ENCODE data around the gene FARP1.

The FARP1 gene

GRCh38 chr13:98475522-98475921 lies 332.6 kb downstream of the FARP1 start:
- DNase-seq, result no peak

- DNase-seq, result no peak
Observed at GRCh38 chr13:98476106-98476505, 333.2 kb downstream of the FARP1 start.

GRCh38 chr13:98476538-98476966 lies 333.7 kb downstream of the FARP1 start:
- DNase-seq, result no peak

GRCh38 chr13:98478189-98479129 lies 335.6 kb downstream of the FARP1 start:
- no peak for DNase-seq

GRCh38 chr13:98479496-98480003 lies 336.7 kb downstream of the FARP1 start:
- no peak for DNase-seq

- DNase-seq, result no peak
Observed at GRCh38 chr13:98480915-98481877, 338.3 kb downstream of the FARP1 start.

- no peak for DNase-seq
Observed at GRCh38 chr13:98482476-98483444, 339.9 kb downstream of the FARP1 start.

GRCh38 chr13:98483601-98484288 lies 340.9 kb downstream of the FARP1 start:
- no peak for DNase-seq

GRCh38 chr13:98484289-98485219 lies 341.7 kb downstream of the FARP1 start:
- no peak for DNase-seq

- no peak for DNase-seq
Observed at GRCh38 chr13:98485561-98485960, 342.7 kb downstream of the FARP1 start.

GRCh38 chr13:98486412-98486811 lies 343.5 kb downstream of the FARP1 start:
- no peak for DNase-seq

GRCh38 chr13:98487016-98487415 lies 344.1 kb downstream of the FARP1 start:
- DNase-seq, result no peak

GRCh38 chr13:98487522-98487921 lies 344.6 kb downstream of the FARP1 start:
- DNase-seq, result no peak

GRCh38 chr13:98488736-98489135 lies 345.8 kb downstream of the FARP1 start:
- DNase-seq, result no peak

GRCh38 chr13:98489446-98490194 lies 346.7 kb downstream of the FARP1 start:
- DNase-seq, result no peak

GRCh38 chr13:98490195-98490836 lies 347.4 kb downstream of the FARP1 start:
- no peak for DNase-seq

- no peak for DNase-seq
Observed at GRCh38 chr13:98490866-98491265, 348.0 kb downstream of the FARP1 start.

GRCh38 chr13:98492335-98493041 lies 349.6 kb downstream of the FARP1 start:
- no peak for DNase-seq

All from NCI-H1436 treated with DMSO at 0.1 percent for 48 hours (cell line).